Activated CD8-positive, alpha-beta memory T cell treated with anti-CD3 and anti-CD28 coated beads for 1 hour (primary cell): Measurements from ENCODE around the gene ALG8.
"Not testable (repeated sequence)": the region's sequence is repeated elsewhere in the genome, so short reads cannot be mapped to it uniquely, and the experiment has no call there.

Experiments used
- DNase-seq, 2 donors: peaks; one replicate each; pipeline ENCODE4 v3.0.0-alpha.2; 2020; ENCODE audit warnings: low read depth in 1 of 2; ENCODE audit errors: extremely low read depth in 1 of 2

Gene ALG8

GRCh38 chr11:78109081-78110015, 30.1 kb downstream of the ALG8 start:
- DNase-seq: no peak

- DNase-seq: no peak
Observed at GRCh38 chr11:78100676-78101472, 38.6 kb downstream of the ALG8 start.

- DNase-seq: no peak
Observed at GRCh38 chr11:78100261-78100660, 39.2 kb downstream of the ALG8 start.

GRCh38 chr11:78099666-78100065, 39.8 kb downstream of the ALG8 start:
- DNase-seq: no peak

- DNase-seq: no peak
Observed at GRCh38 chr11:78097666-78098385, 41.6 kb downstream of the ALG8 start.

GRCh38 chr11:78094250-78094649, 45.2 kb downstream of the ALG8 start:
- no peak for DNase-seq

- not testable (repeated sequence) for DNase-seq
Observed at GRCh38 chr11:78086521-78087074, 52.8 kb downstream of the ALG8 start.

GRCh38 chr11:78085972-78086371, 53.5 kb downstream of the ALG8 start:
- DNase-seq: no peak

- DNase-seq: not testable (repeated sequence)
Observed at GRCh38 chr11:78084506-78084905, 54.9 kb downstream of the ALG8 start.

GRCh38 chr11:78083021-78083420, 56.4 kb downstream of the ALG8 start:
- no peak for DNase-seq

GRCh38 chr11:78082146-78082545, 57.3 kb downstream of the ALG8 start:
- DNase-seq: no peak

GRCh38 chr11:78081583-78081982, 57.8 kb downstream of the ALG8 start:
- DNase-seq: no peak

GRCh38 chr11:78080818-78081495, 58.5 kb downstream of the ALG8 start:
- no peak for DNase-seq

- no peak for DNase-seq
Observed at GRCh38 chr11:78080084-78080817, 59.2 kb downstream of the ALG8 start.

GRCh38 chr11:78079232-78080083, 60.0 kb downstream of the ALG8 start, which contains the start of gene NDUFC2:
Gene NDUFC2 (minus strand): TSS chr11:78079862. CDS start chr11:78079744, 118 bp downstream.
- peak in 1 of 2 donors; percentile 42 for DNase-seq

GRCh38 chr11:78078218-78079167, 60.9 kb downstream of the ALG8 start:
- DNase-seq: no peak

GRCh38 chr11:78077592-78077991, 61.8 kb downstream of the ALG8 start:
- DNase-seq: not testable (repeated sequence)
